SK-N-SH (cell line): ENCODE results near the gene SHCBP1. TPM values are rescaled to one million over a fixed set of nuclear protein-coding genes. Genes with fewer than 3 reads are reported as not detected.

Experiments used
- CTCF ChIA-PET: fragments of 300-600, 350-600 bp; formaldehyde crosslinking; extraction: SDS; loops from one replicate; lab custom pipeline; 2021; lab: Yijun Ruan, JAX
- POLR2A ChIA-PET: fragments of 350-600 bp; sonication (Branson Sonifier 250); formaldehyde crosslinking; extraction: SDS; loops from one replicate; lab custom pipeline; 2020; ENCODE audit warnings: antibody characterized with exemption, inconsistent platforms; lab: Yijun Ruan, JAX
- DNase-seq: peaks from one replicate; pipeline ENCODE4 v3.0.0; 2012
- H2AFZ ChIP-seq: fragments of 200-600 bp; sonication (generic); 2 replicates; pipeline ENCODE4 v1.8.1; 2016; ENCODE audit warnings: antibody characterized with exemption, mild to moderate bottlenecking, low read depth
- H3F3A ChIP-seq: fragments of 200-600 bp; sonication (generic); replicated peaks from 2 replicates; pipeline ENCODE3; 2016; ENCODE audit warnings: antibody characterized with exemption, mild to moderate bottlenecking; ENCODE audit not compliant: insufficient read depth
- H3K27ac ChIP-seq, 2 experiments: fragments of 200-500 bp in 1 of 2; fragments of 200-600 bp in 1 of 2; sonication (Bioruptor generic) in 1 of 2; sonication (generic), shearing (Covaris generic) in 1 of 2; 2 replicates each; pipeline versions ENCODE4 v1.5.1 to v1.6.1; 2014 to 2016; ENCODE audit warnings: low read depth in 2 of 2, inconsistent platforms in 1 of 2, low read length in 1 of 2, mild to moderate bottlenecking in 1 of 2, mixed read lengths in 1 of 2
- H3K27me3 ChIP-seq: fragments of 200-600 bp; sonication (generic), shearing (Covaris generic); 2 replicates; pipeline ENCODE4 v1.6.1; 2016; ENCODE audit warnings: mixed run types; ENCODE audit not compliant: insufficient read depth
- H3K36me3 ChIP-seq, 2 experiments: fragments of 200-500 bp in 1 of 2; fragments of 200-600 bp in 1 of 2; sonication (Bioruptor generic) in 1 of 2; sonication (generic) in 1 of 2; replicated peaks in 1 of 2; 2 replicates each; pipeline versions ENCODE3 to v1.5.1; 2014 to 2016; ENCODE audit warnings: low read length in 1 of 2, mild to moderate bottlenecking in 1 of 2; ENCODE audit not compliant: insufficient read depth in 2 of 2, control insufficient read depth in 1 of 2
- H3K4me1 ChIP-seq, 2 experiments: fragments of 200-500 bp in 1 of 2; fragments of 200-600 bp in 1 of 2; sonication (Bioruptor generic) in 1 of 2; sonication (generic), shearing (Covaris generic) in 1 of 2; 2 replicates each; pipeline versions ENCODE4 v1.5.1 to v1.6.1; 2014 to 2016; ENCODE audit warnings: low read depth in 1 of 2, low read length in 1 of 2, mixed run types in 1 of 2; ENCODE audit not compliant: insufficient read depth in 2 of 2, control insufficient read depth in 1 of 2
- H3K4me2 ChIP-seq: fragments of 200-600 bp; sonication (generic), shearing (Covaris generic); 2 replicates; pipeline ENCODE4 v1.6.1; 2017; ENCODE audit warnings: mixed run types
- H3K4me3 ChIP-seq, 2 experiments: fragments of 200-500 bp in 1 of 2; fragments of 200-600 bp in 1 of 2; sonication (Bioruptor generic) in 1 of 2; sonication (generic), shearing (Covaris generic) in 1 of 2; 2 replicates each; pipeline versions ENCODE4 v1.5.1 to v1.8.1; 2014 to 2016; ENCODE audit warnings: low read depth in 2 of 2, inconsistent platforms in 1 of 2, low read length in 1 of 2, mild to moderate bottlenecking in 1 of 2, mixed read lengths in 1 of 2, moderate library complexity in 1 of 2
- H3K79me2 ChIP-seq: fragments of 200-600 bp; sonication (generic); 2 replicates; pipeline ENCODE4 v1.8.1; 2017; ENCODE audit warnings: mild to moderate bottlenecking; ENCODE audit not compliant: insufficient read depth
- H3K9ac ChIP-seq: fragments of 200-600 bp; sonication (generic); 2 replicates; pipeline ENCODE4 v1.6.1; 2017; ENCODE audit warnings: mixed run types
- H3K9me2 ChIP-seq: fragments of 200-600 bp; sonication (generic); 2 replicates; pipeline ENCODE4 v1.6.1; 2017; ENCODE audit warnings: mixed run types
- H3K9me3 ChIP-seq: fragments of 200-600 bp; sonication (generic); 2 replicates; pipeline ENCODE4 v1.6.1; 2017; ENCODE audit warnings: mixed run types, mild to moderate bottlenecking, moderate library complexity
- H4K20me1 ChIP-seq: fragments of 200-600 bp; sonication (generic); 2 replicates; pipeline ENCODE4 v1.6.1; 2017; ENCODE audit warnings: mild to moderate bottlenecking, mixed run types; ENCODE audit not compliant: insufficient read depth
- EP300 ChIP-seq, 2 experiments: IDR thresholded peaks; 2 replicates each; pipeline versions ENCODE4 v1.4.0 to v1.6.1; 2012; ENCODE audit warnings: borderline replicate concordance in 1 of 2, low read depth in 1 of 2, low read length in 1 of 2
- EZH2phosphoT487 ChIP-seq: fragments of 200-600 bp; sonication (generic); IDR thresholded peaks from 2 replicates; pipeline ENCODE4 v1.6.1; 2017; ENCODE audit warnings: low read depth, mixed run types, mild to moderate bottlenecking, antibody characterized with exemption, moderate library complexity, borderline replicate concordance
- FOXJ3 ChIP-seq: sonication (generic); formaldehyde crosslinking; IDR thresholded peaks from 2 replicates; pipeline ENCODE4 v1.5.1; 2020; ENCODE audit warnings: mild to moderate bottlenecking, missing genetic modification reagents
- MXI1 ChIP-seq: IDR thresholded peaks from 2 replicates; pipeline ENCODE4 v1.6.1; 2012; ENCODE audit warnings: mild to moderate bottlenecking, low read depth, low read length, improper control_type of control experiment
- NRF1 ChIP-seq: IDR thresholded peaks from 2 replicates; pipeline ENCODE4 v1.6.1; 2012; ENCODE audit warnings: low read depth, mild to moderate bottlenecking, low read length
- POLR2AphosphoS5 ChIP-seq: IDR thresholded peaks from 2 replicates; pipeline ENCODE4 v1.6.1; 2012; ENCODE audit warnings: low read depth, low read length
- RAD21 ChIP-seq: IDR thresholded peaks from 2 replicates; pipeline ENCODE4 v1.6.1; 2012; ENCODE audit warnings: mild to moderate bottlenecking, low read length
- YY1 ChIP-seq: IDR thresholded peaks from 2 replicates; pipeline ENCODE4 v1.4.0; 2012; ENCODE audit warnings: low read depth, mild to moderate bottlenecking
- WGBS: methylation state at CpG from one replicate; pipeline ENCODE4 v1.1.6; 2017; ENCODE audit warnings: low lambda C conversion rate; 5-methylcytosine and 5-hydroxymethylcytosine counted together
- polyA plus RNA-seq, 3 experiments: library from polyadenylated mRNA; depleted of rRNA; stranded (reverse); fragments of >200 nt; gene quantifications; 2 replicates each; pipeline ENCODE4 v1.2.3, GENCODE V29; 2012
- TF ChIP-seq, protein P1 (sequence below): fragments of 200-600 bp; sonication (generic); IDR thresholded peaks from 2 replicates; pipeline ENCODE4 v1.6.1; 2017; ENCODE audit warnings: antibody characterized with exemption, mild to moderate bottlenecking, moderate library complexity
- TF ChIP-seq, protein P2 (sequence below): fragments of 150-350 bp; IDR thresholded peaks from 2 replicates; pipeline ENCODE4 v1.6.1; 2016; ENCODE audit warnings: mild to moderate bottlenecking, low read depth, low read length

The SHCBP1 gene
- polyA plus RNA-seq, 1 of the 3 experiments (the other 2 are of a cell fraction) = 12.5 TPM

DNA sequence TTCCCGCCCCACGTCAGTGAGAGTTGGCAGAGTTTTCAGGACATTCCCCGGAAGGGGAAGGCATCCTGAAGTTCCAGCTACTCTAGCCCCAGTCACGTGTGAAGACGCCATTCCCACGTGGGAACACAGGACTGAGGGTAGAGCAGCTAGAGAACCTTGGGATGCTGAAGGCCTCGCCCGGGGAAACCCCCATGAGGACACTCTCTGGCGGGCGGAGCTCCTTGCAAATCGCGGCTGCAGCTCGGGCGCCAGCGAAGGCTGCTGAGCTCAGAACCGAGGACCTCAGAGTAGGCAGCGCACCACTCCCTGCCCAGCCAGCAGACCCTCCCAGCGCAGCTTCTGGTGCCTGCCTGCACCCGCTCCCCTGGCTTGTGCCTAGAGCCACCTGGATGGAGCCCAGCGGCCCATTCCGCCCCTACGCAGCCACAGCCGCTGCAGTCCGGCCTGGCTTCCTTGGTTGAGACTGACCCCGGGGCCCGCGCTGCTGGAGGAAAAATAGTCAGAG lies 51.9 kb downstream of the SHCBP1 start:
- no peak overlapping the region for H3K4me2 ChIP-seq
- no peak overlapping the region for H3K9ac ChIP-seq
- DNase-seq = no peak
- peaks cover 0 to 7% of the 10 kb centered on the region in 2 experiments; a peak in 1 of 4 replicates for H3K4me1 ChIP-seq
- H3K9me2 ChIP-seq = no peaks in the 10 kb centered on the region
- ChIA-PET CTCF (interaction anchor here (0.8 to 1.3 kb wide), 5 partner anchors 11 to 38 kb away, joined by 3 to 5 read pairs (median 3); no protein-coding TSS in a partner anchor), POLR2A (no interaction called here)
- H3F3A ChIP-seq = no peaks in the 10 kb centered on the region
- H3K9me3 ChIP-seq = no peaks in the 10 kb centered on the region
- no peaks in the 10 kb centered on the region for H4K20me1 ChIP-seq
- H3K79me2 ChIP-seq = no peaks in the 10 kb centered on the region
- no peak overlapping the region for H2AFZ ChIP-seq
- 88% methylated on average over 3 of the region's 27 CpGs for WGBS
- H3K4me3 ChIP-seq = no peak overlapping the region
- H3K27ac ChIP-seq = no peak overlapping the region
- H3K36me3 ChIP-seq = no peaks in the 10 kb centered on the region
- TF ChIP-seq NRF1 (no peak), POLR2AphosphoS5 (no peak), FOXJ3 (no peak), EZH2phosphoT487 (no peak)
- TF ChIP-seq, protein P1, sequence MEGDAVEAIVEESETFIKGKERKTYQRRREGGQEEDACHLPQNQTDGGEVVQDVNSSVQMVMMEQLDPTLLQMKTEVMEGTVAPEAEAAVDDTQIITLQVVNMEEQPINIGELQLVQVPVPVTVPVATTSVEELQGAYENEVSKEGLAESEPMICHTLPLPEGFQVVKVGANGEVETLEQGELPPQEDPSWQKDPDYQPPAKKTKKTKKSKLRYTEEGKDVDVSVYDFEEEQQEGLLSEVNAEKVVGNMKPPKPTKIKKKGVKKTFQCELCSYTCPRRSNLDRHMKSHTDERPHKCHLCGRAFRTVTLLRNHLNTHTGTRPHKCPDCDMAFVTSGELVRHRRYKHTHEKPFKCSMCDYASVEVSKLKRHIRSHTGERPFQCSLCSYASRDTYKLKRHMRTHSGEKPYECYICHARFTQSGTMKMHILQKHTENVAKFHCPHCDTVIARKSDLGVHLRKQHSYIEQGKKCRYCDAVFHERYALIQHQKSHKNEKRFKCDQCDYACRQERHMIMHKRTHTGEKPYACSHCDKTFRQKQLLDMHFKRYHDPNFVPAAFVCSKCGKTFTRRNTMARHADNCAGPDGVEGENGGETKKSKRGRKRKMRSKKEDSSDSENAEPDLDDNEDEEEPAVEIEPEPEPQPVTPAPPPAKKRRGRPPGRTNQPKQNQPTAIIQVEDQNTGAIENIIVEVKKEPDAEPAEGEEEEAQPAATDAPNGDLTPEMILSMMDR = no peak
- no peaks in the 10 kb centered on the region for H3K27me3 ChIP-seq

DNA sequence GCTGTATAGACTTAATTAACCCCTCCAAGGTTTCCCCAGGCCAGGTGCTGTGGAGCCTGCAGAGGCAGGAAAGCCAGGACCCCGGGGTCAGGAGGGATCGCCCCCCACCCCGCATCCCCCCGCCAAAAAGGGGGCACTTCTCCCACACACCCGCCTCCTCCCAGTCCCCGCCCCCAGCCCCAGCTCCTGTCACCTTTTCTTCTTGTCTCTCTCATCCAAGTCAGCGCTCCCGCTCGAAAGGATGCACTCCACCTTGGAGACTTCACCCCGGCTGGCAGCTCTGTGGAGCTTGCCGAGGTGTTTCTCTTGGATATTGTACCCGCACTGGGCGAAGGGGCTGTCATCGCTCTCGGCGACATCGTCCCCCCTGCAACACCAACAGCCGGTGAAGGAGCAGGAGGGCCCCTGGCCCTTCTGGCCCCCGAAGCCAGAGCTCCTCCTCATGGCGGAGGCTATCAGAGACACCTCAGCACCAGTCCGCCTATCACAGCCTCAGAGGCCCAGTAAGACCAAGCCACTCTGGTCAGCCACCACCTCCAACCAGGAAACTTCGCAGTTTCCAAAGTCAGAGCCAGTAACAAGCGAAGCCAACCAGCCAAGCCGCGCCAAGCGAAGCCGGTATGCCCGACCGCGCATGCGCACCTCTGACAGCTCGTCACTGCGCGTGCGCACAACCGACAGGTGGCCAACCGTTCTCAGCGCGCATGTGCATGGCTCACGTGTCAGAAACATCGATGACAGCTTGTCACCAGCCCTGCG lies 52.5 kb downstream of the SHCBP1 start:
- DNase-seq = no peak
- Histone ChIP-seq H3K79me2 (no peaks in the 10 kb centered on the region), H3K4me2 (no peak overlapping the region), H4K20me1 (no peaks in the 10 kb centered on the region), H3K27ac (no peak overlapping the region), H3K36me3 (no peaks in the 10 kb centered on the region), H3K9me2 (no peaks in the 10 kb centered on the region), H3K4me1 (peaks cover 0 to 7% of the 10 kb centered on the region in 2 experiments; a peak in 1 of 4 replicates), H3F3A (no peaks in the 10 kb centered on the region), H3K9ac (no peak overlapping the region), H3K27me3 (no peaks in the 10 kb centered on the region), H3K9me3 (no peaks in the 10 kb centered on the region), H3K4me3 (no peak overlapping the region), H2AFZ (no peak overlapping the region)
- CTCF ChIA-PET = interaction anchor here (0.6 to 1.1 kb wide), 3 partner anchors 13 to 14 kb away, joined by 3 to 4 read pairs (median 3); no protein-coding TSS in a partner anchor
- 84% methylated on average over 38 of the region's 42 CpGs for WGBS
- POLR2A ChIA-PET = no interaction called here
- no peak for TF ChIP-seq YY1
- no peak for TF ChIP-seq RAD21
- TF ChIP-seq, protein P1 = no peak
- no peak for TF ChIP-seq MXI1
- TF ChIP-seq, protein P2, sequence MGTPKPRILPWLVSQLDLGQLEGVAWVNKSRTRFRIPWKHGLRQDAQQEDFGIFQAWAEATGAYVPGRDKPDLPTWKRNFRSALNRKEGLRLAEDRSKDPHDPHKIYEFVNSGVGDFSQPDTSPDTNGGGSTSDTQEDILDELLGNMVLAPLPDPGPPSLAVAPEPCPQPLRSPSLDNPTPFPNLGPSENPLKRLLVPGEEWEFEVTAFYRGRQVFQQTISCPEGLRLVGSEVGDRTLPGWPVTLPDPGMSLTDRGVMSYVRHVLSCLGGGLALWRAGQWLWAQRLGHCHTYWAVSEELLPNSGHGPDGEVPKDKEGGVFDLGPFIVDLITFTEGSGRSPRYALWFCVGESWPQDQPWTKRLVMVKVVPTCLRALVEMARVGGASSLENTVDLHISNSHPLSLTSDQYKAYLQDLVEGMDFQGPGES = no peak
- no peak for TF ChIP-seq EP300 (IDR thresholded peaks at IDR 0.05; ENCODE audit: borderline replicate concordance in 1 of 2, low read depth in 1 of 2, low read length in 1 of 2)
